Kidney (tissue), 14 donors: ENCODE data around the gene KRTAP5-2. TPM values are rescaled to one million over a fixed set of nuclear protein-coding genes. Genes with fewer than 3 reads are reported as not detected.

Source experiments
- DNase-seq, 5 donors: peaks; one replicate each; pipeline ENCODE4 v3.0.0-alpha.2; 2013 to 2020
- FAIRE-seq: peaks from 2 replicates; lab custom pipeline; 2012; peaks lifted over from hg19 to GRCh38; lab: Jason Lieb, UNC
- H3K27ac ChIP-seq, 2 donors: one replicate each; pipeline ENCODE4 v1.7.0; 2013; ENCODE audit warnings: low read depth in 2 of 2, low read length in 2 of 2, inconsistent platforms in 1 of 2
- H3K27me3 ChIP-seq: one replicate; pipeline ENCODE4 v1.7.1; 2013; ENCODE audit warnings: low read length, inconsistent platforms; ENCODE audit not compliant: control insufficient read depth, insufficient read depth
- H3K36me3 ChIP-seq, 3 donors: one replicate each; pipeline versions ENCODE4 v1.7.0 to v1.7.1; 2013; ENCODE audit warnings: low read length in 3 of 3, control low read depth in 1 of 3, inconsistent platforms in 1 of 3; ENCODE audit not compliant: insufficient read depth in 3 of 3, control insufficient read depth in 2 of 3
- H3K4me1 ChIP-seq, 3 donors: one replicate each; pipeline versions ENCODE4 v1.7.0 to v1.7.1; 2013; ENCODE audit warnings: low read length in 3 of 3, inconsistent platforms in 1 of 3, low read depth in 1 of 3; ENCODE audit not compliant: control insufficient read depth in 2 of 3, insufficient read depth in 2 of 3
- H3K4me3 ChIP-seq, 3 donors: one replicate each; pipeline versions ENCODE4 v1.7.0 to v1.8.1; 2013; ENCODE audit warnings: low read length in 3 of 3, control low read depth in 1 of 3, inconsistent platforms in 1 of 3
- H3K9ac ChIP-seq, 3 donors: one replicate each; pipeline versions ENCODE4 v1.7.0 to v1.7.1; 2013; ENCODE audit warnings: low read length in 3 of 3, control low read depth in 1 of 3, inconsistent platforms in 1 of 3
- H3K9me3 ChIP-seq, 3 donors: one replicate each; pipeline versions ENCODE4 v1.7.0 to v1.7.1; 2013; ENCODE audit warnings: low read length in 3 of 3, control low read depth in 1 of 3, inconsistent platforms in 1 of 3; ENCODE audit not compliant: control insufficient read depth in 2 of 3, insufficient read depth in 1 of 3
- CTCF ChIP-seq: IDR thresholded peaks from 3 replicates; pipeline ENCODE4 v1.5.1; 2012; ENCODE audit warnings: mild to moderate bottlenecking, moderate library complexity, borderline replicate concordance; ENCODE audit not compliant: insufficient read depth; ENCODE audit errors: extremely low read depth
- intact Hi-C: fragments of 100-400 bp; cut with DNase I; formaldehyde crosslinking; loops from one replicate; pipeline ENCODE4 v1.11.1; 2022
- polyA plus RNA-seq: library from polyadenylated mRNA; stranded (reverse); fragments of 350-450 nt; fragmentation: Illumina TruSeq; extraction: RNeasy Lipid Tissue Mini Kit (QIAGEN cat#74804); gene quantifications from one replicate; pipeline ENCODE4 v1.2.3, GENCODE V29; 2014; ENCODE audit warnings: low read depth, low replicate concordance; ENCODE audit not compliant: insufficient read depth
- total RNA-seq: library from RNA; stranded (reverse); fragmentation: NEBNext Ultra II Directional; extraction: Animal tissue kit (Norgen Biotek cat#: 25700); gene quantifications from one replicate; pipeline ENCODE4 v1.2.1, GENCODE V29; 2021
- donor health status: control.
- donor health status: control.
- donor health status: control.
- donor health status: control.
- donor health status: control.
- donor health status: DM: yes; HTN: yes; CAD: no.
- donor health status: Normal renal cell carcinoma (clear cell type).

Gene KRTAP5-2
- total and polyA plus RNA-seq, 2 donors from 2014 or later = not detected

DNA sequence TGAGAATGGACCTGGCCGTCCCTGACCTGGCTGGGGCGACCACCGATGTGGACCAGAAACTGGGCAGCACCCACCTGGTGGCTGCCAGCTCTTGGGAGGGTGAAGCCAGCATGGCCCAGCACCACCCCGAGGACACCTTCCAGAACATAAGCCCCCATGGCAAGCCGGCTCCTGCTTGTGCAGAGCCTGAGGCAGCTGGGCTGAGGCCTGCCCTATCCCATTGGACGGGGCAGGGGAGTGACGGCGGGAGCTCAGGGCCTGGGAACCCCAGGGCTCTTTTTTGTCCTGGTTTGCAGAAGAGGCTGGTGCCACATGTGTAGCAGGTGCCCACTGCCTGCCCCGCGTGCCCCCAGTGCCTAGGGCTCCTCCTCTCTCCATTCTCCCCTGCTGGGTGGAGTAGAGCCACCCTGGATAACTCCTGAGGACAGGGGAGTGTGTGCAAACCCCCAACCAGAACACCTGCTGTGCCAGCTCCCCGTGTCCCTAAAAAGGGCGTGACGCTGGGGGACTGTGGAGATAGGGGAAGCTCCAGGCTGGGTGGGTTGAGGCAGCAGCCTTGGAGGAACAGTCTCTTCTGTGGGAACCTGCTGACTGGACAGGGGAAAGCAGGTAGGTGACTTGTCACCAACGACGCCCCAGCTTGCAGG lies 38.0 kb downstream of the KRTAP5-2 start:
- peak overlapping the region in 1 of 3 donors; percentile 59 for H3K9ac ChIP-seq
- peaks cover 0 to 21% (median 3%) of the 10 kb centered on the region in 3 donors for H3K4me1 ChIP-seq
- no peaks in the 10 kb centered on the region for H3K9me3 ChIP-seq
- no peak for TF ChIP-seq CTCF
- H3K36me3 ChIP-seq = no peaks in the 10 kb centered on the region
- DNase-seq = peak in 2 of 5 donors; percentile 42 to 73
- H3K27ac ChIP-seq = peak overlapping the region; percentile 90 to 95
- FAIRE-seq = no peak
- H3K27me3 ChIP-seq = no peaks in the 10 kb centered on the region
- no peak overlapping the region for H3K4me3 ChIP-seq
- intact Hi-C loops = no loop called here

DNA sequence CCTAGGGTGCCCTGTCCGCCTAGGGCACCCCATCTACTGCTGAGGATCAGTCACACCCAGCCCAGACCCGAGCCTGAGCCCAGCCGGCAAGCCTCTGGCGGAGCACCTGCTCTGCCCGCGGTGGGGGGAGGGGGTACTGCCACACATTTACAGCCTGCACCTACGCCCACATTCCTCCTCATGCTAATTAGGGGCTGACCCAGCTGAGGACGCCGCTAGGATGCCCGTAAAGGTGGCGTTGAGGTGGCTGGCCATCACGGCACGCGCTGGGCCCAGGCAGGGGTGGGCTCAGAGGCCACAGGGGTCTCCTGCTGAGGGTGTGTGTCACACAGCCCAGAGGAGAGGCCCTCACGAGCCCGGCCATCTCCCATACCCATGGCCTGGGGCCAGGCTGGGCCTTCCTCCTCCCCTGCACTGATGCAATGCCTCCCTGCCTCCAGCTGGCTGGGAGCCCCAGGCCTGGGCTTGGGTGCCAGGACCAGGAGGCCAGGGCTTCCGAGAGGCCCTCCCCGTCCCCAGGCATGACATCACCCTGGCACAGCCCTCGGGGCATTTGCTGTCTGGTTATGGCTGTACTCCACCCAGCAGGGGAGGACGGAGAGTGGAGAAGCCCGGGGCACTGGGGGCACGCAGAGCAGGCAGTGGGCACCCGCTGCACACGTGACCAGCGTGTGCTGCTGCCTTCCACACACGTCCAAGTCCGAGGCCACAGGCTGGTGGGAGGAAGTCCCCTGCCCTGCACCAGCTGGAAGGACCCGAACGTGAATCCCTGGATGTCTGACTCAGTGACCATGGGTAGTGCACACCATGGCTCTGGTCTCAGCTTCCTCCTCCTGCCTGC lies 38.8 kb downstream of the KRTAP5-2 start:
- TF ChIP-seq CTCF = no peak
- FAIRE-seq (no peak), DNase-seq (peak; percentile 82 to 97 (median 83))
- peak overlapping the region in 1 of 3 donors; percentile 59 for H3K9ac ChIP-seq
- H3K4me1 ChIP-seq = peaks cover 0 to 20% (median 3%) of the 10 kb centered on the region in 3 donors
- intact Hi-C loops = no loop called here
- no peaks in the 10 kb centered on the region for H3K27me3 ChIP-seq
- H3K27ac ChIP-seq = peak overlapping the region; percentile 90 to 95
- no peaks in the 10 kb centered on the region for H3K36me3 ChIP-seq
- no peaks in the 10 kb centered on the region for H3K9me3 ChIP-seq
- H3K4me3 ChIP-seq = peak overlapping the region in 1 of 3 donors; percentile 1

DNA sequence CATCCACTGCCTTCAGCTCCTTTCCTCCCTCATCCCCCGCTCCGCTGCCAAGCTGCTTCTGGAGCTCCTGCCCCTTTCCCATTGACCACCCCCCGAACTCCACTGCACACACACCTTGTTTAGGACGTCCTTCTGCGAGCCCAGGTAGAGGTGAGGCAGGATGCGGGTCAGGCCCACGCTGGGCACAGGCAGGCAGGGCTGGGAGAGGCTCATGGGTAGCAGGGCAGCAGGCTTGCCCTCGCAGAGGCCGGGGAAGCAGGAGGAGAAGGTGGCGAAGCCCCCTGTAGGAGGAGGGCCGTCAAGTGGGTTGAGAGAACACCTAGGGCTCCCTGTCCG lies 39.4 kb downstream of the KRTAP5-2 start:
- DNase-seq (no peak), FAIRE-seq (no peak)
- H3K27me3 ChIP-seq = no peaks in the 10 kb centered on the region
- H3K4me1 ChIP-seq = peaks cover 0 to 21% (median 3%) of the 10 kb centered on the region in 3 donors
- no peaks in the 10 kb centered on the region for H3K9me3 ChIP-seq
- peak overlapping the region in 1 of 3 donors; percentile 1 for H3K4me3 ChIP-seq
- peak overlapping the region; percentile 90 to 95 for H3K27ac ChIP-seq
- intact Hi-C loops = no loop called here
- TF ChIP-seq CTCF = no peak
- peak overlapping the region in 1 of 3 donors; percentile 59 for H3K9ac ChIP-seq
- no peaks in the 10 kb centered on the region for H3K36me3 ChIP-seq
